K562 (cell line): ENCODE data around the gene CDC23. TPM values are rescaled to one million over a fixed set of nuclear protein-coding genes. Genes with fewer than 3 reads are reported as not detected.

ENCODE experiments used
- FOXM1 ChIP-seq, 2 experiments: fragments of 450-650 bp in 1 of 2; sonication (generic) in 1 of 2; formaldehyde crosslinking in 1 of 2; IDR thresholded peaks; 2 replicates each; pipeline versions ENCODE4 v1.6.1 to v1.9.0; 2017 to 2022; ENCODE audit warnings: low read depth in 2 of 2, mild to moderate bottlenecking in 2 of 2, missing genetic modification reagents in 1 of 2, moderate library complexity in 1 of 2
- FOXP1 ChIP-seq: sonication (generic); formaldehyde crosslinking; IDR thresholded peaks from 2 replicates; pipeline ENCODE4 v1.8.0; 2022; ENCODE audit warnings: mild to moderate bottlenecking, missing genetic modification reagents
- HNRNPK ChIP-seq: fragments of 200-400 bp; formaldehyde crosslinking; IDR thresholded peaks from one replicate; pipeline ENCODE4 v1.6.1; 2018; ENCODE audit warnings: mild to moderate bottlenecking, low read depth, low read length; ENCODE audit not compliant: poor library complexity, severe bottlenecking
- KAT2B ChIP-seq: IDR thresholded peaks from one replicate; pipeline ENCODE4 v1.6.1; 2012; ENCODE audit warnings: low read depth, mild to moderate bottlenecking, control low read depth, inconsistent platforms, low read length, moderate library complexity
- NR2C2 ChIP-seq, 2 experiments: fragments of 200-800 bp in 1 of 2; sonication (Bioruptor generic) in 1 of 2; sonication (generic) in 1 of 2; formaldehyde crosslinking in 1 of 2; IDR thresholded peaks; 2 replicates each; pipeline versions ENCODE4 v1.6.1 to v1.8.0; 2016 to 2022; ENCODE audit warnings: mild to moderate bottlenecking in 1 of 2, missing compliant biosample characterization in 1 of 2, missing genetic modification characterization in 1 of 2, missing genetic modification reagents in 1 of 2
- RBM17 ChIP-seq: fragments of 200-400 bp; formaldehyde crosslinking; IDR thresholded peaks from 2 replicates; pipeline ENCODE4 v1.6.1; 2017; ENCODE audit warnings: low read depth, mild to moderate bottlenecking, low read length, borderline replicate concordance
- SAFB2 ChIP-seq: fragments of 200-400 bp; formaldehyde crosslinking; IDR thresholded peaks from 2 replicates; pipeline ENCODE4 v1.6.1; 2018; ENCODE audit warnings: borderline replicate concordance, low read length, low read depth, moderate library complexity; ENCODE audit not compliant: severe bottlenecking
- SNRNP70 ChIP-seq: fragments of 200-400 bp; formaldehyde crosslinking; optimal IDR thresholded peaks from 2 replicates; pipeline ENCODE3; 2017; ENCODE audit warnings: low read depth, low read length
- STAT5B ChIP-seq: fragments of 250-450 bp; sonication (Bioruptor Pico); IDR thresholded peaks from 2 replicates; pipeline ENCODE4 v1.8.0; 2021; ENCODE audit warnings: mild to moderate bottlenecking, inconsistent platforms
- U2AF1 ChIP-seq: fragments of 200-400 bp; formaldehyde crosslinking; optimal IDR thresholded peaks from 2 replicates; pipeline ENCODE3; 2017; ENCODE audit warnings: mild to moderate bottlenecking, low read depth, low read length, moderate library complexity
- ZNF23 ChIP-seq: fragments of 250-450 bp; sonication (Bioruptor Pico); IDR thresholded peaks from 2 replicates; pipeline ENCODE4 v1.4.0; 2020; ENCODE audit warnings: mild to moderate bottlenecking
- polyA plus RNA-seq, 8 experiments: library from polyadenylated mRNA; depleted of rRNA in 4 of 8; stranded (reverse) in 5 of 8; unstranded in 3 of 8; fragments of >200 nt; fragmentation: Nextera tagmentation in 2 of 8; fragmentation: Illumina TruSeq in 1 of 8; extraction: Ambion mirVana in 2 of 8; extraction: Trizol in 1 of 8; gene quantifications; 2 replicates each; pipeline versions ENCODE4 v1.2.1 to v1.2.3, GENCODE V29; 2011 to 2014; ENCODE audit warnings: inconsistent platforms in 1 of 8, missing spikeins in 1 of 8
- total RNA-seq, 7 experiments: library from RNA; depleted of rRNA in 6 of 7; stranded (reverse); fragments of >200 nt in 6 of 7; fragmentation: Illumina TruSeq in 2 of 7; extraction: Trizol in 2 of 7; gene quantifications; 2 replicates each; pipeline versions ENCODE4 v1.2.1 to v1.2.3, GENCODE V29; 2011 to 2021; ENCODE audit warnings: low replicate concordance in 1 of 7
- TF ChIP-seq, protein P1 (sequence below), 2 experiments: fragments of 450-650 bp in 1 of 2; sonication (generic) in 1 of 2; formaldehyde crosslinking in 1 of 2; IDR thresholded peaks; 2 replicates each; pipeline versions ENCODE4 v1.7.1 to v1.9.0; 2016 to 2022; ENCODE audit warnings: inconsistent platforms in 1 of 2, mild to moderate bottlenecking in 1 of 2, missing genetic modification reagents in 1 of 2
- TF ChIP-seq, protein P2 (sequence below): fragments of 250-450 bp; sonication (Bioruptor Pico); IDR thresholded peaks from 2 replicates; pipeline ENCODE4 v1.8.0; 2021; ENCODE audit warnings: moderate library complexity, mild to moderate bottlenecking, inconsistent platforms
- TF ChIP-seq, protein P3 (sequence below): sonication (generic); formaldehyde crosslinking; IDR thresholded peaks from 2 replicates; pipeline ENCODE4 v1.8.0; 2022; ENCODE audit warnings: mild to moderate bottlenecking, missing genetic modification reagents

CDC23 gene
- total and polyA plus RNA-seq, 9 of the 15 experiments (the other 6 are each of a cell fraction or from before 2014, with no cell fraction given), result 34.5 to 157 (median 65.5) TPM

DNA sequence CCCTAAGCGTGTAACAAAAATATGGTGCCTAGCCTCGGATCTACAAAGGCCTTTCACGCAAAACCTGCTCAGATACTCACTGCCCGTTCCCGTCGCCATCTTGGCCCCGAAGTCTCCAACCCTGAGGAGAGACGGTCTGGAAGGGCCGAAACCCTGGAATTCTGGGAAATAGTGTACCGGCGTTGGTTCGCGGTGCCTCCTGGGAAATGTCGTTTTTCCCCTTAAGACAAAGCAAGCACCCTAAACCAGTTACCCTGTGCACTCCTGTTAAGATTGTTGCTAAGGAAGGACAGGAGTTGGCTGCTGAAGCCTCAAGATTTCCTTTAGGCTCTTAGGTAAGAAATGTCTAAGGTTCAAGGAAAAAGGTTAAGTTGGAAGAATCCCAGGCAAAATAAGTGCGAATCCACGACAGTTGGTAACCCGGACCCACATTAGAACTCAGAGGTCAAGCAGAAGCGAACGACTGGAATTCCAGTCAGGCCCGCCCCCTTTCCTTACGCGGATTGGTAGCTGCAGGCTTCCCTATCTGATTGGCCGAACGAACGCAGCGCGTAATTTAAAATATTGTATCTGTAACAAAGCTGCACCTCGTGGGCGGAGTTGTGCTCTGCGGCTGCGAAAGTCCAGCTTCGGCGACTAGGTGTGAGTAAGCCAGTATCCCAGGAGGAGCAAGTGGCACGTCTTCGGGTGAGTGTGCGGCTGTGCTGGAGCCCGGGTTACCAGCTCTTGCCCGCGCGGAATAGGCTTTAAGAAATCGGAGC, 34.4 kb downstream of the CDC23 start, which contains the start of the genes BRD8 and KIF20A (continued):
- TF ChIP-seq SNRNP70 (no peak), RBM17 (no peak), STAT5B (CRISPR knock-in tag) (no peak), FOXP1 (CRISPR knock-in tag) (no peak), U2AF1 (no peak), ZNF23 (CRISPR knock-in tag) (no peak), FOXM1 (IDR thresholded peaks at IDR 0.05; ENCODE audit: low read depth) (peak; percentile 100), FOXM1 (CRISPR knock-in tag; IDR thresholded peaks at IDR 0.05; ENCODE audit: low read depth) (peak; percentile 99; the same call in 1 of the 2 replicates), HNRNPK (no peak), NR2C2 (CRISPR knock-in tag; IDR thresholded peaks at IDR 0.05) (peak; percentile 98), NR2C2 (tag; IDR thresholded peaks at IDR 0.05) (peak; percentile 100), KAT2B (no peak), SAFB2 (no peak)
- TF ChIP-seq, protein P1, sequence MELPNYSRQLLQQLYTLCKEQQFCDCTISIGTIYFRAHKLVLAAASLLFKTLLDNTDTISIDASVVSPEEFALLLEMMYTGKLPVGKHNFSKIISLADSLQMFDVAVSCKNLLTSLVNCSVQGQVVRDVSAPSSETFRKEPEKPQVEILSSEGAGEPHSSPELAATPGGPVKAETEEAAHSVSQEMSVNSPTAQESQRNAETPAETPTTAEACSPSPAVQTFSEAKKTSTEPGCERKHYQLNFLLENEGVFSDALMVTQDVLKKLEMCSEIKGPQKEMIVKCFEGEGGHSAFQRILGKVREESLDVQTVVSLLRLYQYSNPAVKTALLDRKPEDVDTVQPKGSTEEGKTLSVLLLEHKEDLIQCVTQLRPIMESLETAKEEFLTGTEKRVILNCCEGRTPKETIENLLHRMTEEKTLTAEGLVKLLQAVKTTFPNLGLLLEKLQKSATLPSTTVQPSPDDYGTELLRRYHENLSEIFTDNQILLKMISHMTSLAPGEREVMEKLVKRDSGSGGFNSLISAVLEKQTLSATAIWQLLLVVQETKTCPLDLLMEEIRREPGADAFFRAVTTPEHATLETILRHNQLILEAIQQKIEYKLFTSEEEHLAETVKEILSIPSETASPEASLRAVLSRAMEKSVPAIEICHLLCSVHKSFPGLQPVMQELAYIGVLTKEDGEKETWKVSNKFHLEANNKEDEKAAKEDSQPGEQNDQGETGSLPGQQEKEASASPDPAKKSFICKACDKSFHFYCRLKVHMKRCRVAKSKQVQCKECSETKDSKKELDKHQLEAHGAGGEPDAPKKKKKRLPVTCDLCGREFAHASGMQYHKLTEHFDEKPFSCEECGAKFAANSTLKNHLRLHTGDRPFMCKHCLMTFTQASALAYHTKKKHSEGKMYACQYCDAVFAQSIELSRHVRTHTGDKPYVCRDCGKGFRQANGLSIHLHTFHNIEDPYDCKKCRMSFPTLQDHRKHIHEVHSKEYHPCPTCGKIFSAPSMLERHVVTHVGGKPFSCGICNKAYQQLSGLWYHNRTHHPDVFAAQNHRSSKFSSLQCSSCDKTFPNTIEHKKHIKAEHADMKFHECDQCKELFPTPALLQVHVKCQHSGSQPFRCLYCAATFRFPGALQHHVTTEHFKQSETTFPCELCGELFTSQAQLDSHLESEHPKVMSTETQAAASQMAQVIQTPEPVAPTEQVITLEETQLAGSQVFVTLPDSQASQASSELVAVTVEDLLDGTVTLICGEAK (IDR thresholded peaks at IDR 0.05), result peak; percentile 95
- TF ChIP-seq, protein P1 (CRISPR knock-in tag; IDR thresholded peaks at IDR 0.05), result no peak
- TF ChIP-seq, protein P2, sequence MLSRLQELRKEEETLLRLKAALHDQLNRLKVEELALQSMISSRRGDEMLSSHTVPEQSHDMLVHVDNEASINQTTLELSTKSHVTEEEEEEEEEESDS, result no peak
- TF ChIP-seq, protein P3, sequence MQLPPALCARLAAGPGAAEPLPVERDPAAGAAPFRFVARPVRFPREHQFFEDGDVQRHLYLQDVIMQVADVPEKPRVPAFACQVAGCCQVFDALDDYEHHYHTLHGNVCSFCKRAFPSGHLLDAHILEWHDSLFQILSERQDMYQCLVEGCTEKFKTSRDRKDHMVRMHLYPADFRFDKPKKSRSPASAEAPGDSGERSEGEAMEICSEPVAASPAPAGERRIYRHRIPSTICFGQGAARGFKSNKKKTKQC (CRISPR knock-in tag), result peak; percentile 75; the same call in 1 of the 2 replicates
